Osteoblast (primary cell): ENCODE data around the gene TUBA3C. TPM values are rescaled to one million over a fixed set of nuclear protein-coding genes. Genes with fewer than 3 reads are reported as not detected.

Experiments
- DNase-seq: peaks from one replicate; pipeline ENCODE4 v3.0.0; 2011; ENCODE audit warnings: low spot score, mixed read lengths; ENCODE audit not compliant: insufficient read length; ENCODE audit errors: missing footprints
- H2AFZ ChIP-seq: 2 replicates; pipeline ENCODE4 v1.6.0; 2011; ENCODE audit warnings: mild to moderate bottlenecking, low read length
- H3K27ac ChIP-seq: 2 replicates; pipeline ENCODE4 v1.5.1; 2011; ENCODE audit warnings: mild to moderate bottlenecking, low read depth, low read length, moderate library complexity
- H3K27me3 ChIP-seq: 2 replicates; pipeline ENCODE4 v1.6.0; 2012; ENCODE audit warnings: mild to moderate bottlenecking, control low read depth, inconsistent platforms, low read length, moderate library complexity; ENCODE audit not compliant: insufficient read depth
- H3K36me3 ChIP-seq: 2 replicates; pipeline ENCODE4 v1.5.1; 2011; ENCODE audit warnings: mild to moderate bottlenecking, low read length, control low read depth, moderate library complexity; ENCODE audit not compliant: insufficient read depth
- H3K4me1 ChIP-seq: 2 replicates; pipeline ENCODE4 v1.5.1; 2011; ENCODE audit warnings: mild to moderate bottlenecking, low read length, control low read depth, moderate library complexity; ENCODE audit not compliant: insufficient read depth
- H3K4me2 ChIP-seq: 2 replicates; pipeline ENCODE4 v1.6.0; 2011; ENCODE audit warnings: mild to moderate bottlenecking, low read length; ENCODE audit not compliant: insufficient read depth
- H3K4me3 ChIP-seq: fragments of 200-600 bp; sonication (generic); 3 replicates; pipeline ENCODE4 v1.5.1; 2012; ENCODE audit warnings: mild to moderate bottlenecking, low read length, inconsistent platforms; ENCODE audit not compliant: insufficient read depth
- H3K79me2 ChIP-seq: 2 replicates; pipeline ENCODE4 v1.6.0; 2012; ENCODE audit warnings: mild to moderate bottlenecking, low read length, control low read depth, inconsistent platforms; ENCODE audit not compliant: insufficient read depth
- H3K9me3 ChIP-seq: 2 replicates; pipeline ENCODE4 v1.5.1; 2011; ENCODE audit warnings: low read depth, low read length, control low read depth
- H4K20me1 ChIP-seq: 2 replicates; pipeline ENCODE4 v1.6.0; 2012; ENCODE audit warnings: mild to moderate bottlenecking, low read length, control low read depth; ENCODE audit not compliant: insufficient read depth
- total RNA-seq: library from RNA; depleted of rRNA; stranded (reverse); fragments of >200 nt; gene quantifications from 2 replicates; pipeline ENCODE4 v1.2.3, GENCODE V29; 2012
- TF ChIP-seq, protein P1 (sequence below): IDR thresholded peaks from 2 replicates; pipeline ENCODE4 v1.5.1; 2011; ENCODE audit warnings: mild to moderate bottlenecking, low read depth, low read length, moderate library complexity; ENCODE audit errors: extremely low read depth

Gene TUBA3C
- total RNA-seq, 1 donor = not detected

DNA sequence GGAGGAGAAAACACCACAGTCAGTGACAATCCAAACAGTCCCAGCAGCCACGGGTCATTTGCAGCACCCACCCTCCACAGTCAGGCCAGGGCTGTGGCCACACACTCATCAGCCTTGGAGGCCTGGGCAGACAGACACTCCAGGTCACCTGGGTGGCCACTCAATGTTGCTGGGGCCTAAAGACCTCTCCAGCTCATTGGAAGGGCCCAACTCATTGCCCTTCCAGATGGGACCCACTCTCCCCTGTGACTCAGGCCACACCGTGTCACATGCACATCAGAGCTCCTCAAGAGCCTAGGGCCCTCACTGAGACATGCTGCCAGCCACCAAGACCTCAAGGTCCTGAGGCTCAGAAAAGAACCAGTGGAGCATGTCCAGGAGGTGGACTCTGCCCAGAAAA, 22.4 kb downstream of the TUBA3C start:
- no peak overlapping the region for H2AFZ ChIP-seq
- no peaks in the 10 kb centered on the region for H3K27me3 ChIP-seq
- H3K9me3 ChIP-seq = peaks cover 4% of the 10 kb centered on the region

DNA sequence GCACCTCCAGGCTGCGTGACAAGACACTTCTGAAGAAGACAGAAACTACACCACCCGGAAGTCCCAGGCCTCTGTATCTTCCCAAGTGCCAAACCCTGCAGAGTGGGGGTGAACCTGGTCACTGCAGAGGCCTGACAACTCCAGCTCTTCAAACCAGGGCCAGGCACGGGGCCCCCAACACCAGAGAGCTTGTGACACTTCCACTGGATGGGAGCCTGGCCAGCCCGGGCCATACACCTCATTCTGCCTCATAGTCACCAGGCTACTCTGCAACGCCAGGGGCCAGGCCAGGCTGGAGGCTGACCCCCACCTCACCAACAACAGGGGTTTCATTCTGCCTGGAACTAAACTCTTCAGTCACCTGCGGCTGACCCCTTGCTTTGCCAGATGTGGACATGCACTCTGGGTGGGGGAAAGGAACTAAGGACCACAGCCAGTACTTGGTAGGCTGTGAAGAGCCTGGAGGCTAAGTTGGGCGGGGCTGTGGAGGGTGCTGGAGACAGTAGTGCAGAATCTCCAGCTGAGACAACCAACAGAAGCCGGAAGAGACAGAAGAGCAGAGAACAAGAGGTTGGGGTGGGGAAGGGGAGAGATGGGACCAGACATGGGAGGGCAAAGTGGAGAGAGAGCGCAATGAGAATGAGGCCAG, 23.0 kb downstream of the TUBA3C start:
- H4K20me1 ChIP-seq = no peaks in the 10 kb centered on the region
- no peak overlapping the region for H3K27ac ChIP-seq
- H3K4me1 ChIP-seq = no peaks in the 10 kb centered on the region
- H3K36me3 ChIP-seq = no peaks in the 10 kb centered on the region
- H3K79me2 ChIP-seq = no peaks in the 10 kb centered on the region
- no peak overlapping the region for H3K4me3 ChIP-seq
- TF ChIP-seq, protein P1, sequence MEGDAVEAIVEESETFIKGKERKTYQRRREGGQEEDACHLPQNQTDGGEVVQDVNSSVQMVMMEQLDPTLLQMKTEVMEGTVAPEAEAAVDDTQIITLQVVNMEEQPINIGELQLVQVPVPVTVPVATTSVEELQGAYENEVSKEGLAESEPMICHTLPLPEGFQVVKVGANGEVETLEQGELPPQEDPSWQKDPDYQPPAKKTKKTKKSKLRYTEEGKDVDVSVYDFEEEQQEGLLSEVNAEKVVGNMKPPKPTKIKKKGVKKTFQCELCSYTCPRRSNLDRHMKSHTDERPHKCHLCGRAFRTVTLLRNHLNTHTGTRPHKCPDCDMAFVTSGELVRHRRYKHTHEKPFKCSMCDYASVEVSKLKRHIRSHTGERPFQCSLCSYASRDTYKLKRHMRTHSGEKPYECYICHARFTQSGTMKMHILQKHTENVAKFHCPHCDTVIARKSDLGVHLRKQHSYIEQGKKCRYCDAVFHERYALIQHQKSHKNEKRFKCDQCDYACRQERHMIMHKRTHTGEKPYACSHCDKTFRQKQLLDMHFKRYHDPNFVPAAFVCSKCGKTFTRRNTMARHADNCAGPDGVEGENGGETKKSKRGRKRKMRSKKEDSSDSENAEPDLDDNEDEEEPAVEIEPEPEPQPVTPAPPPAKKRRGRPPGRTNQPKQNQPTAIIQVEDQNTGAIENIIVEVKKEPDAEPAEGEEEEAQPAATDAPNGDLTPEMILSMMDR = no peak
- H3K4me2 ChIP-seq = no peak overlapping the region
- H2AFZ ChIP-seq = no peak overlapping the region
- peaks cover 4% of the 10 kb centered on the region for H3K9me3 ChIP-seq
- H3K27me3 ChIP-seq = no peaks in the 10 kb centered on the region
- DNase-seq = no peak

More for the DNA sequence above, 22.4 kb downstream of the TUBA3C start:
- Histone ChIP-seq H4K20me1 (no peaks in the 10 kb centered on the region), H3K4me3 (no peak overlapping the region), H3K4me2 (no peak overlapping the region), H3K27ac (no peak overlapping the region), H3K36me3 (no peaks in the 10 kb centered on the region), H3K4me1 (no peaks in the 10 kb centered on the region), H3K79me2 (no peaks in the 10 kb centered on the region)
- TF ChIP-seq, protein P1 = no peak
- no peak for DNase-seq

DNA sequence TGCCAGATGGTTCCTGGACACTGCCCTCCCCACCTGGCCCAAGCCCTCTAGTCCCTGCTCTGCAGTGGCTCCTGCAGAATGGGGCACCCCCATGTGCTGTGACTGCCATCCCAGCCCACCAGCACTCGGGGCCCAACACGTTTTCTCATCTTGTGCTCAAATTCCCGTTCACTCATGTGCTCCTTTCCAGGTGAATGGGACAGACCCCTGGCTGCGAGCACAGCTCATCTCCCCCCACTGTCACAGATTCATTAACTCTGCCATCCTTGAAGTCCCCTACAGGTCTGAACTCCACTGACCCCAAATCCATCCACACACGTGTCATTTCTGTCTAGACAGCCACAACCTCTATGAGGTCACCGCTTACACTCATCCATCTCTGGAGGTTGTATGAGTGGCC, 23.6 kb downstream of the TUBA3C start:
- Histone ChIP-seq H3K79me2 (no peaks in the 10 kb centered on the region), H3K4me2 (no peak overlapping the region), H3K9me3 (peaks cover 4% of the 10 kb centered on the region), H3K36me3 (no peaks in the 10 kb centered on the region), H4K20me1 (no peaks in the 10 kb centered on the region), H2AFZ (no peak overlapping the region), H3K4me3 (no peak overlapping the region), H3K27me3 (no peaks in the 10 kb centered on the region), H3K27ac (no peak overlapping the region), H3K4me1 (no peaks in the 10 kb centered on the region)
- TF ChIP-seq, protein P1 = no peak
- no peak for DNase-seq

DNA sequence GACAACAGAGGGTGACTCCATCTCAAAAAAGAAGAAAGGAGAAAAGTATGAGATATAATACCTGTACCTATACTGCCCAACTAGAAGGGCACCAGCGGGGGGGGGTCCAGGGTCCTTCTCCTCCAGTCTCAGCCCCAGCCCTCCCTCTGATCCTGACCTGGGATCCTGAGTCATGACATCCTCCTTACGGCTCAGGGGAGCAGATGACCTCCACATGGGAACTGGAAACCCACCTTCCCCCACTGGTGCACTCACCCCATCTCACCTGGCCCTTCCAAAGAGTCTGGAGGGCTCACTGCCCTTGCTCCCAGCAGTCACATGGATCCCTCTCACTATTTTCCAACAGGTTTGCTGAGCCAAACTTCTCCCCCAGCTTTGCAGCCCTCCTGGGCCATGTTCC, 24.2 kb downstream of the TUBA3C start:
- no peak overlapping the region for H3K27ac ChIP-seq
- TF ChIP-seq, protein P1 = no peak
- H2AFZ ChIP-seq = no peak overlapping the region
- peaks cover 4% of the 10 kb centered on the region for H3K9me3 ChIP-seq
- DNase-seq = no peak
- no peak overlapping the region for H3K4me2 ChIP-seq
- H3K36me3 ChIP-seq = no peaks in the 10 kb centered on the region
- H3K4me3 ChIP-seq = no peak overlapping the region
- no peaks in the 10 kb centered on the region for H3K27me3 ChIP-seq
- no peaks in the 10 kb centered on the region for H3K4me1 ChIP-seq
- no peaks in the 10 kb centered on the region for H4K20me1 ChIP-seq
- no peaks in the 10 kb centered on the region for H3K79me2 ChIP-seq
